Lower leg skin (tissue), 3 donors: ENCODE results near the gene SIK1.
"Not testable (repeated sequence)": the region's sequence is repeated elsewhere in the genome, so short reads cannot be mapped to it uniquely, and the experiment has no call there.

Source experiments
- POLR2A ChIP-seq, 2 donors: fragments of 450-650 bp; IDR thresholded peaks; one replicate each; pipeline ENCODE4 v1.6.1; 2016 to 2017; ENCODE audit warnings: antibody characterized with exemption in 2 of 2, mild to moderate bottlenecking in 1 of 2, moderate library complexity in 1 of 2
- TF ChIP-seq, protein P1 (sequence below), 3 donors: fragments of 450-650 bp; IDR thresholded peaks; one replicate each; pipeline ENCODE4 v1.5.1; 2016; ENCODE audit warnings: antibody characterized with exemption in 3 of 3, mild to moderate bottlenecking in 3 of 3, moderate library complexity in 2 of 3

DNA sequence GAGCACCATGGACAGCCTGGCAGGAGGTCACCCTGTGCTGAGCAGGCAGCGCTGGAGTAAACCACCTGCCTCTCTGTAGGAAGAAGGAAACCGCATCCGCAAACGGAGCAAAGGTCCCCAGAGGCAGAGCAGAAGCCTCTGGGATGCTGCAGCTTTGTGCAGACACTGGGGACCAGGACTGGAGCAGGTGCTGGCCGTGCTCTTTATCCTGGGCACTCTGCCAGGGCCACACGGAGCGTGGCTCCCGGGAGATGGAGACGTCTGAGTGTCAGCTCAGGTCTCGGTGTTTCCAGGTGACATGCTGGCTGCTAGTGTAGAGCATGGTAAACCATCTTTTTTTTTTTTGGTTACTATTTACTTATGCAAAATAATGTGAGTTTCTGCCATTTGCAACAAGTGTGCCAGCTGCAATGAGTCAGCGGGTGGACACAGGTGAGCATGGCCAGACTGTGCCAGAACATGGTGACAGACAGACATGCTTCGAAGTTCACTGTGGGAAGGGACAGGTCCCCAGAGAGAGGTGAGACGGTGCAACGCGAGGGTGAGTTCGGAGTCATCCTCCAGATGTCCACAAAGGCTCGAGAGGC, 4.0 kb upstream of the SIK1 start:
- TF ChIP-seq, protein P1, sequence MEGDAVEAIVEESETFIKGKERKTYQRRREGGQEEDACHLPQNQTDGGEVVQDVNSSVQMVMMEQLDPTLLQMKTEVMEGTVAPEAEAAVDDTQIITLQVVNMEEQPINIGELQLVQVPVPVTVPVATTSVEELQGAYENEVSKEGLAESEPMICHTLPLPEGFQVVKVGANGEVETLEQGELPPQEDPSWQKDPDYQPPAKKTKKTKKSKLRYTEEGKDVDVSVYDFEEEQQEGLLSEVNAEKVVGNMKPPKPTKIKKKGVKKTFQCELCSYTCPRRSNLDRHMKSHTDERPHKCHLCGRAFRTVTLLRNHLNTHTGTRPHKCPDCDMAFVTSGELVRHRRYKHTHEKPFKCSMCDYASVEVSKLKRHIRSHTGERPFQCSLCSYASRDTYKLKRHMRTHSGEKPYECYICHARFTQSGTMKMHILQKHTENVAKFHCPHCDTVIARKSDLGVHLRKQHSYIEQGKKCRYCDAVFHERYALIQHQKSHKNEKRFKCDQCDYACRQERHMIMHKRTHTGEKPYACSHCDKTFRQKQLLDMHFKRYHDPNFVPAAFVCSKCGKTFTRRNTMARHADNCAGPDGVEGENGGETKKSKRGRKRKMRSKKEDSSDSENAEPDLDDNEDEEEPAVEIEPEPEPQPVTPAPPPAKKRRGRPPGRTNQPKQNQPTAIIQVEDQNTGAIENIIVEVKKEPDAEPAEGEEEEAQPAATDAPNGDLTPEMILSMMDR (IDR thresholded peaks at IDR 0.05): not testable (repeated sequence)
- not testable (repeated sequence) for TF ChIP-seq POLR2A (IDR thresholded peaks at IDR 0.05)
